Mesendoderm (in vitro differentiated cells): ENCODE measurements around the gene ITPR2.

Experiments used
- DNase-seq: peaks from one replicate; pipeline ENCODE4 v3.0.0; 2013
- H2AK5ac ChIP-seq: 2 replicates; pipeline ENCODE4 v1.6.1; 2013; ENCODE audit warnings: low read length, inconsistent platforms
- H2BK120ac ChIP-seq: 2 replicates; pipeline ENCODE4 v1.6.1; 2013; ENCODE audit warnings: low read depth, mild to moderate bottlenecking, low read length, moderate library complexity, mixed read lengths
- H2BK15ac ChIP-seq: replicated peaks from 2 replicates; pipeline ENCODE4 v1.6.1; 2013; ENCODE audit warnings: low read depth, mild to moderate bottlenecking, moderate library complexity
- H2BK5ac ChIP-seq: 2 replicates; pipeline ENCODE4 v1.6.1; 2013; ENCODE audit warnings: low read length, inconsistent platforms
- H3K18ac ChIP-seq: 2 replicates; pipeline ENCODE4 v1.6.1; 2013; ENCODE audit warnings: mild to moderate bottlenecking, low read length, mixed read lengths
- H3K23ac ChIP-seq: one replicate; pipeline ENCODE4 v1.6.1; 2013; ENCODE audit warnings: low read length
- H3K27ac ChIP-seq: 2 replicates; pipeline ENCODE4 v1.5.1; 2013; ENCODE audit warnings: low read depth, mild to moderate bottlenecking, inconsistent platforms, low read length, moderate library complexity
- H3K27me3 ChIP-seq: 2 replicates; pipeline ENCODE4 v1.6.1; 2013; ENCODE audit warnings: low read length, control low read depth, mild to moderate bottlenecking, inconsistent platforms; ENCODE audit not compliant: insufficient read depth, poor library complexity
- H3K36me3 ChIP-seq: 2 replicates; pipeline ENCODE4 v1.6.1; 2013; ENCODE audit warnings: low read length, inconsistent platforms; ENCODE audit not compliant: control insufficient read depth, insufficient read depth
- H3K4ac ChIP-seq: one replicate; pipeline ENCODE4 v1.6.1; 2013; ENCODE audit warnings: low read depth, mild to moderate bottlenecking, low read length, moderate library complexity
- H3K4me1 ChIP-seq: 2 replicates; pipeline ENCODE4 v1.6.1; 2013; ENCODE audit warnings: low read depth, low read length, inconsistent platforms; ENCODE audit not compliant: control insufficient read depth
- H3K4me2 ChIP-seq: 2 replicates; pipeline ENCODE4 v1.6.1; 2013; ENCODE audit warnings: low read length
- H3K4me3 ChIP-seq: 2 replicates; pipeline ENCODE4 v1.5.1; 2013; ENCODE audit warnings: mild to moderate bottlenecking, low read length
- H3K56ac ChIP-seq: one replicate; pipeline ENCODE4 v1.6.1; 2013; ENCODE audit warnings: low read length
- H3K79me1 ChIP-seq: 2 replicates; pipeline ENCODE4 v1.6.1; 2013; ENCODE audit warnings: low read length, inconsistent platforms
- H3K79me2 ChIP-seq: 2 replicates; pipeline ENCODE4 v1.6.1; 2013; ENCODE audit warnings: mild to moderate bottlenecking, low read length; ENCODE audit not compliant: control insufficient read depth, insufficient read depth
- H3K9ac ChIP-seq: 2 replicates; pipeline ENCODE4 v1.6.1; 2013; ENCODE audit warnings: low read length, inconsistent platforms
- H4K5ac ChIP-seq: one replicate; pipeline ENCODE4 v1.6.1; 2013; ENCODE audit warnings: low read length
- H4K8ac ChIP-seq: one replicate; pipeline ENCODE4 v1.6.1; 2013; ENCODE audit warnings: low read depth, mild to moderate bottlenecking, control low read depth, low read length, moderate library complexity
- whole genome bisulfite sequencing: extraction: QIAGEN DNeasy Blood & Tissue Kit; methylation state at CpG from one replicate; pipeline ENCODE4 v1.1.7; 2013; ENCODE audit warnings: low lambda C conversion rate, missing lambda C conversion rate; ENCODE audit not compliant: insufficient coverage; ENCODE audit errors: extremely low coverage; 5-methylcytosine and 5-hydroxymethylcytosine counted together

Gene ITPR2

DNA sequence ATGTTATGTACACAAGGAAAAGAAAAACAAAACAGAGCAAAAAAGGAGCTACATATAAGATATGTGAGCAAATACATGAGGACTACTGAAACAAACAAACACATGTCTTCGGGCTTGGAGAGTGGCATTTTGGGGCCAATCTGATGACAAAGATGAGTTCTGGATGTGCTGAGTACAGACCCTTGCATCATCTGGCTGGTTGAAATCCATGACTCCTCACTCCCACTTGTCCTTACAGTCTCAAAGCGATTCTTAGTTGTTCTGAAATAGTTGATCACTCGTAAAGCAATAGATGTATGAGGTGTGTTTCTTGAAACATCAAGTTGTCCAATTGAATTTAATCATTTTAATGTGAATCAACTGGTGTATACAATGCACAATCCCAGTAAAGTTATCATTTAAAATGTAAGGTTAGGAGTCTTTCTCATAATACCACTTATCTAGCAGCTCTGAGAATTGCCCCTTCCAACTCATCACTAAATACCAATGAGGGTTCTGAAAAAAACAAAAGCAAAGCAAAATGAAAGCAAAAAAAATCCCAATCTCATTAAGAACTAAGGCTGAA, 136.9 kb downstream of the ITPR2 start:
- Histone ChIP-seq H3K56ac (no peak overlapping the region), H3K4me1 (peaks cover 2% of the 10 kb centered on the region), H3K27me3 (no peaks in the 10 kb centered on the region), H3K4ac (no peak overlapping the region), H2BK5ac (no peak overlapping the region), H3K36me3 (no peaks in the 10 kb centered on the region), H2BK15ac (no peak overlapping the region), H2BK120ac (peak overlapping the region; percentile 38), H4K5ac (no peak overlapping the region), H4K8ac (no peak overlapping the region), H3K79me1 (no peaks in the 10 kb centered on the region), H3K23ac (no peak overlapping the region), H3K27ac (no peak overlapping the region), H3K79me2 (no peaks in the 10 kb centered on the region), H2AK5ac (no peak overlapping the region), H3K4me3 (no peak overlapping the region), H3K4me2 (no peak overlapping the region), H3K9ac (no peak overlapping the region), H3K18ac (no peak overlapping the region)
- no peak for DNase-seq
- no CpG with 5 or more reads among the region's 3 CpGs for WGBS

GRCh38 chr12:26694402-26694801, 138.6 kb downstream of the ITPR2 start:
- no peak for DNase-seq
- H3K4me2 ChIP-seq: no peak overlapping the region
- H3K4ac ChIP-seq: no peak overlapping the region
- no peaks in the 10 kb centered on the region for H3K27me3 ChIP-seq
- no peak overlapping the region for H3K9ac ChIP-seq
- no peaks in the 10 kb centered on the region for H3K79me1 ChIP-seq
- H3K4me1 ChIP-seq: peaks cover 4% of the 10 kb centered on the region
- H3K27ac ChIP-seq: no peak overlapping the region
- H3K56ac ChIP-seq: no peak overlapping the region
- no peaks in the 10 kb centered on the region for H3K79me2 ChIP-seq
- H2BK15ac ChIP-seq: no peak overlapping the region
- H4K5ac ChIP-seq: no peak overlapping the region
- no peak overlapping the region for H4K8ac ChIP-seq
- H3K36me3 ChIP-seq: no peaks in the 10 kb centered on the region
- H3K4me3 ChIP-seq: no peak overlapping the region
- no peak overlapping the region for H2BK5ac ChIP-seq
- no peak overlapping the region for H2BK120ac ChIP-seq
- no CpG with 5 or more reads among the region's 2 CpGs for WGBS
- H3K18ac ChIP-seq: no peak overlapping the region
- no peak overlapping the region for H2AK5ac ChIP-seq
- no peak overlapping the region for H3K23ac ChIP-seq

- Histone ChIP-seq H3K27me3 (no peaks in the 10 kb centered on the region), H3K18ac (no peak overlapping the region), H3K9ac (no peak overlapping the region), H3K27ac (no peak overlapping the region), H2BK120ac (no peak overlapping the region), H3K79me1 (no peaks in the 10 kb centered on the region), H2BK5ac (no peak overlapping the region), H3K4me3 (no peak overlapping the region), H2BK15ac (no peak overlapping the region), H4K8ac (no peak overlapping the region), H4K5ac (no peak overlapping the region), H3K4me1 (peaks cover 4% of the 10 kb centered on the region), H3K56ac (no peak overlapping the region), H3K79me2 (no peaks in the 10 kb centered on the region), H3K4ac (no peak overlapping the region), H3K36me3 (no peaks in the 10 kb centered on the region), H2AK5ac (no peak overlapping the region), H3K4me2 (no peak overlapping the region), H3K23ac (no peak overlapping the region)
- WGBS: no CpG with 5 or more reads among the region's 4 CpGs
- no peak for DNase-seq
Measured at GRCh38 chr12:26692407-26692806, 140.6 kb downstream of the ITPR2 start.

GRCh38 chr12:26691234-26691970, 141.6 kb downstream of the ITPR2 start:
- peak; percentile 97 for DNase-seq
- Histone ChIP-seq H4K8ac (peak overlapping the region; percentile 57), H3K79me1 (no peaks in the 10 kb centered on the region), H3K56ac (no peak overlapping the region), H2AK5ac (no peak overlapping the region), H3K23ac (no peak overlapping the region), H3K27me3 (no peaks in the 10 kb centered on the region), H3K18ac (peak overlapping the region; percentile 73), H3K36me3 (no peaks in the 10 kb centered on the region), H2BK15ac (no peak overlapping the region), H3K9ac (no peak overlapping the region), H2BK5ac (no peak overlapping the region), H3K4ac (no peak overlapping the region), H3K27ac (no peak overlapping the region), H3K4me1 (peaks cover 3% of the 10 kb centered on the region), H4K5ac (no peak overlapping the region), H2BK120ac (no peak overlapping the region), H3K4me3 (no peak overlapping the region), H3K4me2 (no peak overlapping the region), H3K79me2 (no peaks in the 10 kb centered on the region)
- no CpG with 5 or more reads among the region's 15 CpGs for WGBS

GRCh38 chr12:26690601-26691000, 142.4 kb downstream of the ITPR2 start:
- Histone ChIP-seq H3K4ac (no peak overlapping the region), H2AK5ac (no peak overlapping the region), H3K56ac (no peak overlapping the region), H3K36me3 (no peaks in the 10 kb centered on the region), H2BK5ac (no peak overlapping the region), H4K5ac (no peak overlapping the region), H2BK15ac (no peak overlapping the region), H3K4me2 (no peak overlapping the region), H3K23ac (no peak overlapping the region), H3K27ac (no peak overlapping the region), H4K8ac (no peak overlapping the region), H3K79me2 (no peaks in the 10 kb centered on the region), H2BK120ac (peak overlapping the region; percentile 73), H3K4me3 (no peak overlapping the region), H3K18ac (no peak overlapping the region), H3K79me1 (no peaks in the 10 kb centered on the region), H3K9ac (no peak overlapping the region), H3K4me1 (peaks cover 3% of the 10 kb centered on the region), H3K27me3 (no peaks in the 10 kb centered on the region)
- DNase-seq: no peak
- WGBS: no CpG with 5 or more reads among the region's 1 CpG
